HG03558 (cell line): ENCODE results near the gene LDB2.
"Not testable (repeated sequence)": the region's sequence is repeated elsewhere in the genome, so short reads cannot be mapped to it uniquely, and the experiment has no call there.

Source experiments
- ATAC-seq: cut with Tn5 transposase; IDR thresholded peaks from one replicate; pipeline ENCODE4 v1.9.1; 2021; ENCODE audit warnings: moderate number of reproducible peaks; ENCODE audit not compliant: unreplicated experiment; ENCODE audit errors: extremely low read depth

Gene LDB2

GRCh38 chr4:16524406-16524805 is 374.0 kb downstream of the LDB2 start:
- ATAC-seq, result no peak

DNA sequence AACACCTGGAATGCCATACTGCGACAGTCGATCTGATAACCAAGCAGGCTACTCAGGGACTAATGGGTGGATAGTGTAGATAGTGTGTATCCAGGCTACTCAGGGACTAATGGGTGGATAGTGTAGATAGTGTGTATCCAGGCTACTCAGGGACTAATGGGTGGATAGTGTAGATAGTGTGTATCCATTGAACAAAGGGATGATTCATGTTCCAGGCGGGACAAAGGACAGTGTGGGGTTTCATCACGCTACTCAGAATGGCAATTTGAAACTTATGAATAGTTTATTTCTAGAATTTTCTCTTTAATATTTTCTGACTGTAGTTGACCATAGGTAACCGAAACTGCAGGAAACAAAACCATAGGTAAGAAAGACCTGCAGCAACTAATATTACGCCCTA is 374.9 kb downstream of the LDB2 start:
- not testable (repeated sequence) for ATAC-seq

GRCh38 chr4:16521156-16521915 is 377.1 kb downstream of the LDB2 start:
- no peak for ATAC-seq

DNA sequence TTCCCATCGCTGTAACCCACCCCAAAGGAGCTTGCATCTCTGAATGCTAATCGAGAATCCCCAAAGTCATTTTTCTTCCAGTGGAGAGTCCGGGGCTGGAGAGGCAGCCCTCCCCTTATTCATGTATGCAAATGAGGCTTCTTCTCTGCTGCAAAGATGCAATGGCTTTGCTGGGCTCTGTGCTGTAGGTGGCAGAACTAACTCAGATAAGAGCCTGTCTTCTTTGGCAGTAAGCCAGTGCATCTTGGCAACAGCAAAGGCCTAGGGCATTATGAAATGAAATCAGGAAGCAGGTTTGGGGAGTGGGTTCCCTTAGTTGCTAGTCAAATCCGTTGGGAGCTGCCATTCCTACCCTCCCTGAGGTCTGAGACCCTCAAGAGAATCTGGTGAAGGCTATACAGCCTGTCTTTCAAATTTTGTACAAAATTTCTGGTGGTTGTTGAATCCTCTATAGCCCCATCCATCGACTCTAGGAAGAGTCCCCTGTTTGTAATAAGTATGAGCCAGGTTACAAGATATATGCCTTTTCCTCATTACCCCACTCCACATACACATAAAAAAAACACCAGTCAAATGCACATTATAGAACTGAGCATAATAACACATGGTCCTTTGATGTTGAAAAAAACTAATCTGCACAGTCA is 381.5 kb downstream of the LDB2 start:
- no peak for ATAC-seq

DNA sequence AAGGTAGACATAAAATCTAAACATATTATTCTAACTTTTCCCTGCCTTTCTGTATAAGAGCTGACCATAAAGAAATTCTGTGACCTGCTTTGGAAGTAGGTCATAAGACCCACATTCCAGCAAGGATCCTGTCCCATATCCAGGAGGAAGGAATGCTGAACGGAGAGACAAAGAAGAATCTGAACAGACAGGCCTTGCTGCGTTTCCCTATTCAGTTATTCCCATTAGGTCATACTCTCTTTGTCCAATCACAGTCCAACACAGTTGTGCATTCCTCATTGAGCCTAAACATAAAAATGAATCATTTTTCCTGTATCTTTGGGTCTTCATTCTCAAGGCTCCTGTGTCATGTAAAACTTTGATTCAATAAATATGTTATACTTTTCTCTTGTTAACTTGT is 384.6 kb downstream of the LDB2 start:
- no peak for ATAC-seq

DNA sequence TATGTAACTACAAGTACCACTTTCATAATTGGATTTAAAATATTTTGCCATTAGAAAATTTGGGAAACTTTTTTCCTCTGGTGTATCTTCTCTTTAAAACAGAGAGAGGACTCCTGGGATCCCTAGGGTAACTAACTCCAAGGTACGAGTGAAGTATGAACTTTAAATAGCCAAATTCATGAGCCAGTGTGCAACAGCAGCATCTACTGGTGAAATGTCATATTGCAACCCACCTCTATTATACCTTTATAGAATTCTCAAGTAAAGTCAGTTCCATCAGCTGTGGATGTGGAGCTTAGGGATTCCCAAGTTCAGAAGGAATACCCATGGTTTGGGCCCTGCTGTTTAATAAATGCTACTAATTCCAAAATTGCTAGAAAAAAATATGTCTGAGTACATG is 389.5 kb downstream of the LDB2 start:
- ATAC-seq, result no peak

- ATAC-seq, result no peak
Observed at GRCh38 chr4:16505726-16506125, 392.7 kb downstream of the LDB2 start.

DNA sequence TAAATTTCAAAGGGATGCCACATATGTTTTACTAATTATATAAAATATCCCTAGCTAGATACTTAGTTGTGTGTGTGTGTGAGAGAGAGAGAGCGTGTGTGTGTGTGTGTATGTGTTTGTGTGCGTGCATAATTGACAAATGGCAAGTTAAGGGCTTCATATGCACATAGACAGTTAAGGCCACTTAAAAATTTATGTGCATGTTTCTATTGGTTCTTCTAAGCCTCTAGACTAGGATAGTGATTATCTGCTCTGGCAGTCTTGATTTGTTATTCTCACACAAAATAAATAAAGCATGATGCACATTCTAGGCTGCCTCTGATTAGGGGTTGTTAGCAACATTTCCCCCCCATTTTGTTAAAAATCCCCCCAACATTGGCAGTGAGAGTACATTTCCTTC is 393.2 kb downstream of the LDB2 start:
- ATAC-seq, result no peak

- no peak for ATAC-seq
Observed at GRCh38 chr4:16503421-16504100, 394.9 kb downstream of the LDB2 start.

DNA sequence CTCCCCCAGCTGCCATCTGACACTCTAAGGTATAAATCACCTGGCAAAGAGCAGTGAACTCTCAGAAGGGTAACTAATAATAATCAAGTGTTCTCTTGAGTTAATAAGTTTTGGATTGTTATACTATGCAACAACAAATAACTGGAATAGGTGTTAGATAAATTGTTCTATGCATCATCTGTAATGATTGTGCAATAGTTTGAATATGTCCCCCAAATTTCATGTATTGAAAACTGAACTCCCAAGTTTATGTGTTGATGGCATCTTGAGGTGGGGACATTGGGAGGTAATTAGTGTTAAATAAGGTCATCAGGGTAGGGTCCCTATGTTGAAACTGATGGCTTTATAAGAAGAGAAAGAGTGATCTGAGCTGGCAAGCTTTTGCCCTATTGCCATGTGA is 399.5 kb downstream of the LDB2 start:
- no peak for ATAC-seq

DNA sequence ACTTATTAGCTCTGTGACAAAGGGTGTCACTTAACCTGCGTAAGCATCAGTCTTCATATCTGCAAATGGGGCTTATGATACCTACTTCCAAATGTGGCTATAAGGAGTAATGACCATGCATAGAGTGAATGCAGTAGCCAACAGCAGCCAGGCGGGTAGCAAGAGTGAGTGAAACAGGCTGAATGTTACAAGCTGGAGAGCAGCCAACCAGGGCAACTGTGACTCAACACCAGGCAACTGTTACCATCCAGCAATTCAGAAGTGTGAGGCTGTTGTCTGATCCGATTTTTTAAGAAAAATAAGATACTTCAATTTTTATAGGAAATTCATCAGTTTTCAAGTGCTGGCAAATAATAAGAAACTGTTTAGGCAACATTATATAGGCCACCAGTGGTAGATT is 401.9 kb downstream of the LDB2 start:
- ATAC-seq, result no peak

GRCh38 chr4:16492872-16493271 is 405.6 kb downstream of the LDB2 start:
- no peak for ATAC-seq

DNA sequence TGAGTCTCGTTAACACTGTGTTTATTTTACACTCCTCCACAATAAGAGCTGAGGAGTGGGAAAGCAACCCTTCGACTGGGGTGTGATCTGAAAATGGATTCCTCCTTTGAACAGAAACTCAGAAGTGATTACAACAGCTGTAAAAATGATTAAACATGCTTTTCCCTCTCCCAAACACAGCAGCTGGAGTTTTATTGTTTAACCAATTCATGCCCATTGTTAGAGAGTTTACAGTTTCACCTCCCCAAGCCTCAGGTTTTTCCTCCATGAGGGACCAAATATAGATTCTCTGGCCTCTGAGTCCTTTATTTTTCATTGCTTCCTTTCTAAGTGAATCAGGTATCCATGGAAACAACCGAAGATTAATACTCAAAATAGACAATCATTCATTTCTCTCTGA is 409.2 kb downstream of the LDB2 start:
- no peak for ATAC-seq

- no peak for ATAC-seq
Observed at GRCh38 chr4:16488084-16488483, 410.4 kb downstream of the LDB2 start.

DNA sequence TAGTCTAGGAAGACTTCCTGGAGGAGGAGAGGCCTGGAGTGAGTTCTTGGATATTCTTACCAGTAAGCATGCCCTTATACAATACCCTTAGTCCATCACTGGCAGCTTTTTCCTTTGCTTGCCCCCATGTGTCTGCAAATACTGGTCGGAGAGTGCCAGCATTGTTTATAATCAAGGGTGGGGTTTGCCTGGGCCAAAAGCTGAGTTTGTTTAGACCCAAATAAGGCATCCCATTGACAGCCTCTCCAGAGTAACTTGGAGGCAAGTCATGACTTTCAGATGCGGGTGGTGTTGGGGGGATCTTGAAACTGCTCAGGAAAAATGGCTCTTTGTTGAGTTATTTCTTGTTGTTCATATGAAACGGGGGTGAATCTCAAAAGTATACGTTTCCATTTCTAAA is 413.7 kb downstream of the LDB2 start:
- ATAC-seq, result no peak

- no peak for ATAC-seq
Observed at GRCh38 chr4:16483540-16483939, 414.9 kb downstream of the LDB2 start.

DNA sequence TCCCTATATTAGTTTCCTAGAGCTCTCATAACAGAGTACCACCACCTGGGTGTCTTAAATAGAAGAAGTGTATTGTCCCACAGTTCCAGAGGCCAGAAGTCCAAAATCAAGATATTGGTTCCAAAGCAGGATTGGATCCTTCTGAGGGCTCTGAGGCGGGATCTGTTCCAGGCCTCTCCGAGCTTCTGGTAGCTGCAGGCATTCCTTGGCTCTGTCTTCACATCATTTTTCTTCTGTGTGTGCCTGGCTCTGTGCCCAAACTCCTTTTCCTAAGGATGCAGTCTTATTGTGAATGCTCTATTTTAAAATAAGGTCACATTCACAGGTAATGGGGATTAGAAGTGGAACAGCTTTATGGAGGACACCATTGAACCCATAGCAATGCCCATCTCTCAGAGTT is 418.4 kb downstream of the LDB2 start:
- ATAC-seq, result no peak

- ATAC-seq, result no peak
Observed at GRCh38 chr4:16472537-16472936, 425.9 kb downstream of the LDB2 start.

GRCh38 chr4:16467061-16467460 is 431.4 kb downstream of the LDB2 start:
- no peak for ATAC-seq

DNA sequence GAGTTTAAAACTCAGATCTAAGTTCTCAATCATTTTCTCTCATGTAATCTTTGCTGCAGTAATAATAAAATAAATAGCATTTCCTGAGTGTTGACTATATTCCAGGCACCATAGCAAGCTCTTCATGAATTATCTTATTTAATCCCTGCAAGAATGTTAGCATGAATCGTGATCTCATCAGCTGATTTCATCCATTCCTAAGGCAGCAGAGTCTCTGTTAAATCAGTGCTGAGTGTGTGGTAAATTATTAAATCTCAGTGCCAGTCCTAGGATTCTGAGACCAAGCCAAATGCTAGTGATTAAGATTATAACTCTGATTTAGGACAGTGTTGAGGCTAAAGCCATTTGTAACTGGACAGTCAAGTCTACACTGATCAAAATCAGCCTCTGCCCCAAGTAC is 431.9 kb downstream of the LDB2 start:
- no peak for ATAC-seq

- ATAC-seq, result no peak
Observed at GRCh38 chr4:16464651-16465050, 433.8 kb downstream of the LDB2 start.

- ATAC-seq, result no peak
Observed at GRCh38 chr4:16462656-16463055, 435.8 kb downstream of the LDB2 start.
